ENCODE results near the gene EXOC7.

- TF ChIP-seq CTCF (conservative IDR thresholded peaks at IDR 0.05 in 1 of 2, IDR thresholded peaks at IDR 0.05 in 1 of 2; ENCODE audit: extremely low read depth in 1 of 2, insufficient read depth in 1 of 2, low read depth in 1 of 2, low read length in 2 of 2) (peak; percentile 62 to 70), EZH2 (IDR thresholded peaks at IDR 0.05; ENCODE audit: borderline replicate concordance, low read length) (no peak)
Measured at GRCh38 chr17:76147211-76148014, 43.8 kb upstream of the EXOC7 start.
